Amniotic epithelial cell (primary cell): ENCODE results near the gene SOWAHA.
"Not testable (repeated sequence)": the region's sequence is repeated elsewhere in the genome, so short reads cannot be mapped to it uniquely, and the experiment has no call there.

Experiments
- DNase-seq: peaks from one replicate; pipeline ENCODE4 v3.0.0-alpha.2; 2010; ENCODE audit warnings: low read depth

SOWAHA gene

GRCh38 chr5:132778129-132778528, 35.0 kb upstream of the SOWAHA start:
- no peak for DNase-seq

GRCh38 chr5:132778856-132779255, 34.2 kb upstream of the SOWAHA start:
- no peak for DNase-seq

- DNase-seq = no peak
Observed at GRCh38 chr5:132779961-132780360, 33.1 kb upstream of the SOWAHA start.

- no peak for DNase-seq
Observed at GRCh38 chr5:132780577-132780976, 32.5 kb upstream of the SOWAHA start.

GRCh38 chr5:132781029-132781428, 32.1 kb upstream of the SOWAHA start:
- DNase-seq = no peak

GRCh38 chr5:132782101-132782500, 31.0 kb upstream of the SOWAHA start:
- DNase-seq = peak; percentile 35

- no peak for DNase-seq
Observed at GRCh38 chr5:132785365-132785764, 27.7 kb upstream of the SOWAHA start.

GRCh38 chr5:132785864-132786263, 27.2 kb upstream of the SOWAHA start:
- no peak for DNase-seq

- peak; percentile 39 for DNase-seq
Observed at GRCh38 chr5:132787076-132787475, 26.0 kb upstream of the SOWAHA start.

GRCh38 chr5:132788508-132788907, 24.6 kb upstream of the SOWAHA start:
- no peak for DNase-seq

- DNase-seq = no peak
Observed at GRCh38 chr5:132788990-132789886, 23.9 kb upstream of the SOWAHA start.

GRCh38 chr5:132790201-132790865, 22.8 kb upstream of the SOWAHA start:
- DNase-seq = no peak

- DNase-seq = no peak
Observed at GRCh38 chr5:132791026-132791425, 22.1 kb upstream of the SOWAHA start.

GRCh38 chr5:132797651-132798050, 15.5 kb upstream of the SOWAHA start:
- no peak for DNase-seq

- no peak for DNase-seq
Observed at GRCh38 chr5:132799392-132799791, 13.7 kb upstream of the SOWAHA start.

- DNase-seq = no peak
Observed at GRCh38 chr5:132800545-132800944, 12.6 kb upstream of the SOWAHA start.

- no peak for DNase-seq
Observed at GRCh38 chr5:132802044-132802684, 10.9 kb upstream of the SOWAHA start.

GRCh38 chr5:132802685-132803066, 10.4 kb upstream of the SOWAHA start:
- DNase-seq = not testable (repeated sequence)

GRCh38 chr5:132804219-132804618, 8.9 kb upstream of the SOWAHA start:
- not testable (repeated sequence) for DNase-seq

GRCh38 chr5:132805872-132806271, 7.2 kb upstream of the SOWAHA start:
- not testable (repeated sequence) for DNase-seq

GRCh38 chr5:132806804-132807162, 6.3 kb upstream of the SOWAHA start:
- not testable (repeated sequence) for DNase-seq

- no peak for DNase-seq
Observed at GRCh38 chr5:132807163-132807838, 5.8 kb upstream of the SOWAHA start.
